Measurements from ENCODE around the gene UBA3.

The UBA3 gene

GRCh38 chr3:69052472-69052898, 27.7 kb downstream of the UBA3 start:
- WGBS: 3% methylated on average over 8 of the region's 9 CpGs
- DNase-seq: no peak
- H3K36me3 ChIP-seq (ENCODE audit: control insufficient read depth in 1 of 2, insufficient read depth in 2 of 2, low read depth in 1 of 2, low read length in 2 of 2): peaks cover 0 to 67% of the 10 kb centered on the region in 2 experiments

GRCh38 chr3:69051756-69052471, 28.3 kb downstream of the UBA3 start, which contains the start of gene TMF1:
TSS of gene TMF1 (minus strand) at chr3:69052333. CDS start at chr3:69052086, 247 bp downstream.
- Histone ChIP-seq H2BK5ac (ENCODE audit: low read depth, low read length, poor library complexity, severe bottlenecking) (peak within 1 kb of the TSS; percentile 15), H4K8ac (ENCODE audit: low read length) (peak within 1 kb of the TSS; percentile 81), H3K27me3 (ENCODE audit: control insufficient read depth in 1 of 2, insufficient read depth in 1 of 2, low read length in 2 of 2) (no peaks in the 10 kb centered on the region), H2BK12ac (ENCODE audit: low read length in 2 of 2) (no peak within 1 kb of the TSS), H3K4me3 (ENCODE audit: insufficient read depth in 1 of 2, low read depth in 1 of 2, low read length in 2 of 2) (peak within 1 kb of the TSS; percentile 76 to 83), H3K23ac (ENCODE audit: low read length in 2 of 2) (no peak within 1 kb of the TSS), H3K9me3 (ENCODE audit: control insufficient read depth, low read length) (no peaks in the 10 kb centered on the region), H3K18ac (ENCODE audit: low read depth in 1 of 2, low read length in 2 of 2) (peak within 1 kb of the TSS; percentile 71 to 80), H3K4ac (ENCODE audit: low read depth in 1 of 2, low read length in 2 of 2) (peak within 1 kb of the TSS; percentile 55 to 69), H3K36me3 (ENCODE audit: control insufficient read depth in 1 of 2, insufficient read depth in 2 of 2, low read depth in 1 of 2, low read length in 2 of 2) (peaks cover 0 to 67% of the 10 kb centered on the region in 2 experiments), H3K79me1 (replicated peaks; ENCODE audit: low read length, poor library complexity, severe bottlenecking) (no peaks in the 10 kb centered on the region), H3K4me1 (ENCODE audit: control insufficient read depth, insufficient read depth, low read depth, low read length) (peaks cover 4% of the 10 kb centered on the region), H2BK15ac (ENCODE audit: low read depth, poor library complexity, severe bottlenecking) (peak within 1 kb of the TSS; percentile 13), H2AFZ (ENCODE audit: low read depth, low read length) (no peak within 1 kb of the TSS), H3K9ac (ENCODE audit: low read length) (peak within 1 kb of the TSS; percentile 96), H2AK5ac (ENCODE audit: low read length, severe bottlenecking) (peak within 1 kb of the TSS; percentile 39), H3K27ac (ENCODE audit: low read length, poor library complexity, severe bottlenecking) (peak within 1 kb of the TSS; percentile 90), H4K91ac (ENCODE audit: low read length) (peak within 1 kb of the TSS; percentile 97), H3K14ac (ENCODE audit: low read length in 2 of 2) (peak within 1 kb of the TSS in 1 of 2 experiments; percentile 39), H3K4me2 (ENCODE audit: low read length, poor library complexity, severe bottlenecking) (peak within 1 kb of the TSS; percentile 76), H2BK120ac (ENCODE audit: low read depth, low read length) (no peak within 1 kb of the TSS)
- under 1% methylated on average over 45 of the region's 45 CpGs for WGBS
- DNase-seq: peak; percentile 99

More at GRCh38 chr3:69052472-69052898, 27.7 kb downstream of the UBA3 start:
- Histone ChIP-seq H2AFZ (ENCODE audit: low read depth, low read length) (no peak overlapping the region), H2BK5ac (ENCODE audit: low read depth, low read length, poor library complexity, severe bottlenecking) (peak overlapping the region; percentile 15), H3K27me3 (ENCODE audit: control insufficient read depth in 1 of 2, insufficient read depth in 1 of 2, low read length in 2 of 2) (no peaks in the 10 kb centered on the region), H2AK5ac (ENCODE audit: low read length, severe bottlenecking) (peak overlapping the region; percentile 39), H3K23ac (ENCODE audit: low read length in 2 of 2) (no peak overlapping the region), H3K4me2 (ENCODE audit: low read length, poor library complexity, severe bottlenecking) (peak overlapping the region; percentile 76), H3K9ac (ENCODE audit: low read length) (peak overlapping the region; percentile 96), H3K4ac (ENCODE audit: low read depth in 1 of 2, low read length in 2 of 2) (peak overlapping the region in 1 of 2 experiments; percentile 69), H3K9me3 (ENCODE audit: control insufficient read depth, low read length) (no peaks in the 10 kb centered on the region), H3K27ac (ENCODE audit: low read length, poor library complexity, severe bottlenecking) (peak overlapping the region; percentile 90), H3K14ac (ENCODE audit: low read length in 2 of 2) (no peak overlapping the region), H2BK120ac (ENCODE audit: low read depth, low read length) (no peak overlapping the region), H3K18ac (ENCODE audit: low read depth in 1 of 2, low read length in 2 of 2) (peak overlapping the region in 1 of 2 experiments; percentile 46), H3K79me1 (replicated peaks; ENCODE audit: low read length, poor library complexity, severe bottlenecking) (no peaks in the 10 kb centered on the region), H3K4me3 (ENCODE audit: insufficient read depth in 1 of 2, low read depth in 1 of 2, low read length in 2 of 2) (peak overlapping the region in 1 of 2 experiments; percentile 83), H2BK12ac (ENCODE audit: low read length in 2 of 2) (no peak overlapping the region), H2BK15ac (ENCODE audit: low read depth, poor library complexity, severe bottlenecking) (no peak overlapping the region), H4K8ac (ENCODE audit: low read length) (peak overlapping the region; percentile 38), H4K91ac (ENCODE audit: low read length) (no peak overlapping the region), H3K4me1 (ENCODE audit: control insufficient read depth, insufficient read depth, low read depth, low read length) (peaks cover 4% of the 10 kb centered on the region)

- Histone ChIP-seq H3K4ac (ENCODE audit: low read depth in 1 of 2, low read length in 2 of 2) (no peak overlapping the region), H2BK15ac (ENCODE audit: low read depth, poor library complexity, severe bottlenecking) (no peak overlapping the region), H3K14ac (ENCODE audit: low read length in 2 of 2) (no peak overlapping the region), H2BK5ac (ENCODE audit: low read depth, low read length, poor library complexity, severe bottlenecking) (no peak overlapping the region), H4K8ac (ENCODE audit: low read length) (no peak overlapping the region), H4K91ac (ENCODE audit: low read length) (no peak overlapping the region), H3K36me3 (ENCODE audit: control insufficient read depth in 1 of 2, insufficient read depth in 2 of 2, low read depth in 1 of 2, low read length in 2 of 2) (peaks cover 4 to 67% of the 10 kb centered on the region in 2 experiments), H3K18ac (ENCODE audit: low read depth in 1 of 2, low read length in 2 of 2) (no peak overlapping the region), H3K4me1 (ENCODE audit: control insufficient read depth, insufficient read depth, low read depth, low read length) (peaks cover 4% of the 10 kb centered on the region), H3K9ac (ENCODE audit: low read length) (peak overlapping the region; percentile 96), H3K79me1 (replicated peaks; ENCODE audit: low read length, poor library complexity, severe bottlenecking) (no peaks in the 10 kb centered on the region), H3K4me3 (ENCODE audit: insufficient read depth in 1 of 2, low read depth in 1 of 2, low read length in 2 of 2) (no peak overlapping the region), H3K27ac (ENCODE audit: low read length, poor library complexity, severe bottlenecking) (no peak overlapping the region), H2BK12ac (ENCODE audit: low read length in 2 of 2) (no peak overlapping the region), H3K9me3 (ENCODE audit: control insufficient read depth, low read length) (no peaks in the 10 kb centered on the region), H2AK5ac (ENCODE audit: low read length, severe bottlenecking) (no peak overlapping the region), H3K27me3 (ENCODE audit: control insufficient read depth in 1 of 2, insufficient read depth in 1 of 2, low read length in 2 of 2) (no peaks in the 10 kb centered on the region), H3K4me2 (ENCODE audit: low read length, poor library complexity, severe bottlenecking) (no peak overlapping the region), H2AFZ (ENCODE audit: low read depth, low read length) (no peak overlapping the region), H3K23ac (ENCODE audit: low read length in 2 of 2) (no peak overlapping the region), H2BK120ac (ENCODE audit: low read depth, low read length) (no peak overlapping the region)
- DNase-seq: no peak
- WGBS: no CpG with 5 or more reads among the region's 2 CpGs
These were observed 31.2 kb downstream of the UBA3 start for GRCh38 chr3:69048990-69049389.

- H4K8ac ChIP-seq (ENCODE audit: low read length): no peak overlapping the region
- H3K23ac ChIP-seq (ENCODE audit: low read length in 2 of 2): no peak overlapping the region
- H2AK5ac ChIP-seq (ENCODE audit: low read length, severe bottlenecking): no peak overlapping the region
- H3K36me3 ChIP-seq (ENCODE audit: control insufficient read depth in 1 of 2, insufficient read depth in 2 of 2, low read depth in 1 of 2, low read length in 2 of 2): peaks cover 13 to 96% of the 10 kb centered on the region in 2 experiments
- no peak overlapping the region for H3K4me2 ChIP-seq (ENCODE audit: low read length, poor library complexity, severe bottlenecking)
- no peaks in the 10 kb centered on the region for H3K27me3 ChIP-seq (ENCODE audit: control insufficient read depth in 1 of 2, insufficient read depth in 1 of 2, low read length in 2 of 2)
- H3K79me1 ChIP-seq (replicated peaks; ENCODE audit: low read length, poor library complexity, severe bottlenecking): peaks cover 5% of the 10 kb centered on the region
- H3K14ac ChIP-seq (ENCODE audit: low read length in 2 of 2): no peak overlapping the region
- no peak overlapping the region for H3K27ac ChIP-seq (ENCODE audit: low read length, poor library complexity, severe bottlenecking)
- no peak overlapping the region for H2AFZ ChIP-seq (ENCODE audit: low read depth, low read length)
- no peak overlapping the region for H2BK5ac ChIP-seq (ENCODE audit: low read depth, low read length, poor library complexity, severe bottlenecking)
- H3K4me3 ChIP-seq (ENCODE audit: insufficient read depth in 1 of 2, low read depth in 1 of 2, low read length in 2 of 2): no peak overlapping the region
- DNase-seq: no peak
- H3K18ac ChIP-seq (ENCODE audit: low read depth in 1 of 2, low read length in 2 of 2): no peak overlapping the region
- 100% methylated on average over 1 of the region's 2 CpGs for WGBS
- no peak overlapping the region for H2BK15ac ChIP-seq (ENCODE audit: low read depth, poor library complexity, severe bottlenecking)
- H3K9ac ChIP-seq (ENCODE audit: low read length): no peak overlapping the region
- H2BK120ac ChIP-seq (ENCODE audit: low read depth, low read length): no peak overlapping the region
- H3K4me1 ChIP-seq (ENCODE audit: control insufficient read depth, insufficient read depth, low read depth, low read length): peaks cover 2% of the 10 kb centered on the region
- no peak overlapping the region for H3K4ac ChIP-seq (ENCODE audit: low read depth in 1 of 2, low read length in 2 of 2)
- H4K91ac ChIP-seq (ENCODE audit: low read length): no peak overlapping the region
- no peaks in the 10 kb centered on the region for H3K9me3 ChIP-seq (ENCODE audit: control insufficient read depth, low read length)
- no peak overlapping the region for H2BK12ac ChIP-seq (ENCODE audit: low read length in 2 of 2)
These were observed 35.6 kb downstream of the UBA3 start for GRCh38 chr3:69044608-69045007.
